Measurements from ENCODE around the gene CLDN5.

DNA sequence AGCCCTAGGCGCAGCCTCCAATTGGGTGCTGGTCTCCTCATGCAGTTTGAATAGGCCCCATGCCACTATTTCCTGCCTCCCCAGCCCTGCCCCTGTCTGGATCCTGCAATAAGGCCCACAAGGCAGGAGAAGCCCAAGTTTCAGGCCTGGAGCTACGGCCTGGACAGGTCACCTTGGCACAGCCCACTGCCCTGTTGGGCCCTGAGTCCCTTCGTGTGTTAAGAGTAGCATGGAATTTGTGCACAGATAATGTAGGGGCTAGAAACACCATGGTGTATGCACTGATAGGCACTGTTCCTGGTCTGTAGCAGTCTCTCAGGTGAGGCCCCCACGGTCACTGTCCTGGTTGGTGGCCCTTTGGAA lies 24.3 kb downstream of the CLDN5 start:
- TF ChIP-seq EZH2 (IDR thresholded peaks at IDR 0.05; ENCODE audit: borderline replicate concordance, low read depth, low read length, severe bottlenecking) = no peak
- TF ChIP-seq, protein P1, sequence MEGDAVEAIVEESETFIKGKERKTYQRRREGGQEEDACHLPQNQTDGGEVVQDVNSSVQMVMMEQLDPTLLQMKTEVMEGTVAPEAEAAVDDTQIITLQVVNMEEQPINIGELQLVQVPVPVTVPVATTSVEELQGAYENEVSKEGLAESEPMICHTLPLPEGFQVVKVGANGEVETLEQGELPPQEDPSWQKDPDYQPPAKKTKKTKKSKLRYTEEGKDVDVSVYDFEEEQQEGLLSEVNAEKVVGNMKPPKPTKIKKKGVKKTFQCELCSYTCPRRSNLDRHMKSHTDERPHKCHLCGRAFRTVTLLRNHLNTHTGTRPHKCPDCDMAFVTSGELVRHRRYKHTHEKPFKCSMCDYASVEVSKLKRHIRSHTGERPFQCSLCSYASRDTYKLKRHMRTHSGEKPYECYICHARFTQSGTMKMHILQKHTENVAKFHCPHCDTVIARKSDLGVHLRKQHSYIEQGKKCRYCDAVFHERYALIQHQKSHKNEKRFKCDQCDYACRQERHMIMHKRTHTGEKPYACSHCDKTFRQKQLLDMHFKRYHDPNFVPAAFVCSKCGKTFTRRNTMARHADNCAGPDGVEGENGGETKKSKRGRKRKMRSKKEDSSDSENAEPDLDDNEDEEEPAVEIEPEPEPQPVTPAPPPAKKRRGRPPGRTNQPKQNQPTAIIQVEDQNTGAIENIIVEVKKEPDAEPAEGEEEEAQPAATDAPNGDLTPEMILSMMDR (IDR thresholded peaks at IDR 0.05; ENCODE audit: borderline replicate concordance, extremely low read depth, low read length, poor library complexity, severe bottlenecking) = no peak

Data from DND-41 (cell line).